GM21515 (cell line): ENCODE results near the gene MRPS18C.
A peak's percentile ranks its signal among the peaks of the same experiment; 100 is the strongest.
"Not testable (repeated sequence)": the region's sequence is repeated elsewhere in the genome, so short reads cannot be mapped to it uniquely, and the experiment has no call there.

Source experiments
- ATAC-seq: cut with Tn5 transposase; IDR thresholded peaks from one replicate; pipeline ENCODE4 v1.9.1; 2021; ENCODE audit not compliant: unreplicated experiment

Gene MRPS18C

DNA sequence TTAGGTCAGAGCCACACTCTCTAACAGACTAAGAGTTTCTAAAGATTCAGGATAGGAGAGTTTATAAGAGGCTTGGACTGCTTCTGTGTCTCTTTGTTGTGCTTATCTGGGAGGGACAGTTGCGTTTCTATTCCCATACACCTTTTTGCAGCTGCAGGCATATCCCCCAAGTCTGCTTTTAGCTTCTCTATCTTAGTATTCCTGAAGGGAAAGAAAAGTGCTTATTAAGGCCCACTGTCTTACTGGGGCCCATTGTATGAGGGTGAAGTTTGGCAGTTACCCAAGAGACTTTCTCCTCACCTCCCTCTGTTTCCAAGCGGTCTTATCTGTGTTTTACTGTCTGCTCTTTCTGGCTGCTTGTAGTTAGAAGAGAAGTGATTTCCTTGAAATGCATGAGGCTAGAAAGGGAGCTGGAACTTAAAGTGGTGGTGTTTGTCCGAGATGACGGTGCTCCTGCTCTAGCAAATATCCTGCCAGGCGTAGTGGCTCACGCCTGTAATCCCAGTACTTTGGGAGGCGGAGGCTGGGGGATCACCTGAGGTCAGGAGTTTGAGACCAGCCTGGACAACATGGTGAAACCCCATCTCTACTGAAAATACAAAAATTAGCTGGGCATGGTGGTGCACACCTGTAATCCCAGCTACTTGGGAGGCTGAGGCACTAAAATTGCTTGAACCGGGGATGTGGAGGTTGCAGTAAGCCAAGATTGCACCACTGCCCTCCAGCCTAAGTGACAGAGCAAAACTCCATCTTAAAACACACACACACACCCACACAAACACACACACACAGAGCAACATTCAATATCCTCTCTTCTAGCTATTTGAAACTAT is 40.4 kb downstream of the MRPS18C start:
- ATAC-seq: not testable (repeated sequence)

DNA sequence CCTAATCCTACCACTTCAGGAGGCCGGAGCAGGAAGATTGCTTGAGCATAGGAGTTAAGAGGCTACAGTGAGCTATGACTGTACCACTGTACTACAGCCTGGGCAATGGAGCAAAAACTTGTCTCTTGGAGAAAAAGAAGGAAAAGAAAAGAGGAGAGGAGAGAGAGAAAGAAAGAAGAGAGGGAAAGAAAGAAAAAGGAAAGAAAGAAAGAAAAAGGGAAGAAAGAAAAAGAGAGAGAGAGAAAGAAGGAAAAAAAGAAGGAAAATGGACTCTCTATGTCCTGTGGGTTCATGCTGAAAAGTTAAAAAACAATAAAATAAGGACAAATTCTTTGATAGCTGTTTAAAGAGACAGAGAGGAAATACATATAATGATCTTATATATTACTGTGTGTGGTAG is 42.3 kb downstream of the MRPS18C start:
- no peak for ATAC-seq

DNA sequence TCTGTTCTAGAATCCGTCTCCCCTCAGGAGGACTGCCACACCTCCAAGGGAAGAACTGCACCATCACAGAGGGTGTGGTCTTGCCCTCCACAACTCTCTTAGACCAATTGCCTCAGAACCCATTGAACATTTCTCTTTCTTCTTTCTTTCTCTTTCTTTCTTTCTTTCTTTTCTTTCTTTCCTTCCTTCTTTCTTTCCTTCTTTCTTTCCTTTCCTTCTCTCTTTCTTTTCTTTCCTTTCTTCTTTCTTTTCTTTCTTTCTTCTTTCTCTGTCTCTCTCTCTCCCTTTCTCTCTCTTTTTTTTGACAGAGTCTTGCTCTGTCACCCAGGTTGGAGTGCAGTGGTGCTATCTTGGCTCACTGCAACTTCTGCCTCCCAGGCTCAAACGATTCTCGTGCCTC is 45.8 kb downstream of the MRPS18C start:
- not testable (repeated sequence) for ATAC-seq

- ATAC-seq: no peak
These were observed 48.1 kb downstream of the MRPS18C start for GRCh38 chr4:83503974-83504373.

GRCh38 chr4:83504503-83504902 is 48.6 kb downstream of the MRPS18C start:
- ATAC-seq: no peak

GRCh38 chr4:83504996-83505395 is 49.1 kb downstream of the MRPS18C start:
- no peak for ATAC-seq

DNA sequence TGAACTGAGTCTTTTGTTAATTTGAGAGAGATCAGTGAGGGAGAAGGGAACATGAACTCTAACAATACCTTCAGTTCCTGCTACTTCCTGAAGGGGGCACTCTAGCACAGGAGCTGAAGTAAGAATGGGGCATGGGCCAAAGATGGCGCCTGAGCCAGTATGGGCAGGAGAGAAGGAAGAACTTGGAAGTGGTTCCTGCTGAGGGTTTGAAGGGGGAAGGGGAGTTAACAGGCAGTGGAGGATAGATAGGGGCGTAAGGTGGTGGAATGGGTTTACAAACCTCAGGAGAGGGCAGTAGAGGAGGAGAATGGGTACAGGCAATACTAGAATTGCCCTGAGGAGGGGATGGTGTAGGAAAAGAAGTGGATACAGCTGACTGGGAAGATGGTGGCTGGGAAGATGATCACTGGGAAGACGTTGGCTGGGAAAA is 53.3 kb downstream of the MRPS18C start:
- ATAC-seq: peak; percentile 56

GRCh38 chr4:83510442-83510841 is 54.6 kb downstream of the MRPS18C start:
- no peak for ATAC-seq
